ENCODE measurements around the gene KIF25. TPM values are rescaled to one million over a fixed set of nuclear protein-coding genes. Genes with fewer than 3 reads are reported as not detected.

KIF25 gene
- total RNA-seq, 5 donors from 2014 or later (not counting 1 experiment from before 2014, with no cell fraction given): not detected

- Histone ChIP-seq H3K27me3 (replicated peaks in 1 of 2; ENCODE audit: control insufficient read depth in 2 of 2, extremely low read depth in 1 of 2, insufficient read depth in 2 of 2, low read length in 1 of 2) (peaks cover 0 to 5% of the 10 kb centered on the region in 2 experiments), H3K36me3 (ENCODE audit: control insufficient read depth in 2 of 2, extremely low read depth in 1 of 2, insufficient read depth in 1 of 2, low read length in 1 of 2) (no peaks in the 10 kb centered on the region), H3K27ac (ENCODE audit: low read length) (no peak overlapping the region), H3K4me1 (ENCODE audit: control insufficient read depth in 1 of 2, extremely low read depth in 1 of 2, insufficient read depth in 2 of 2, low read length in 2 of 2) (no peaks in the 10 kb centered on the region), H3K4me3 (ENCODE audit: control insufficient read depth in 1 of 2, extremely low read depth in 1 of 2, low read length in 1 of 2) (no peak overlapping the region), H3K9me3 (no peaks in the 10 kb centered on the region)
- no peak for ATAC-seq (replicated peaks in 1 of 4)
- H3K9me3 Mint-ChIP-seq: no peaks in the 10 kb centered on the region
- 92% methylated on average over 27 of the region's 27 CpGs for WGBS (ENCODE audit: insufficient coverage)
- POLR2A ChIA-PET: no interaction called here
- H3K36me3 Mint-ChIP-seq: no peaks in the 10 kb centered on the region
- CTCF ChIA-PET: no interaction called here
- no peak overlapping the region for H3K4me3 Mint-ChIP-seq
- no peak overlapping the region for H3K27ac Mint-ChIP-seq
- H3K27me3 Mint-ChIP-seq: no peaks in the 10 kb centered on the region
- no peak for DNase-seq
- H3K4me1 Mint-ChIP-seq: no peaks in the 10 kb centered on the region
These were observed 52.9 kb downstream of the KIF25 start for GRCh38 chr6:168050225-168050880.

GRCh38 chr6:168050881-168051586 lies 53.6 kb downstream of the KIF25 start:
- ChIA-PET POLR2A (no interaction called here), CTCF (no interaction called here)
- no peak overlapping the region for H3K4me3 Mint-ChIP-seq
- no peaks in the 10 kb centered on the region for H3K36me3 Mint-ChIP-seq
- Histone ChIP-seq H3K36me3 (ENCODE audit: control insufficient read depth in 2 of 2, extremely low read depth in 1 of 2, insufficient read depth in 1 of 2, low read length in 1 of 2) (no peaks in the 10 kb centered on the region), H3K9me3 (no peaks in the 10 kb centered on the region), H3K27ac (ENCODE audit: low read length) (no peak overlapping the region), H3K4me3 (ENCODE audit: control insufficient read depth in 1 of 2, extremely low read depth in 1 of 2, low read length in 1 of 2) (no peak overlapping the region), H3K27me3 (replicated peaks in 1 of 2; ENCODE audit: control insufficient read depth in 2 of 2, extremely low read depth in 1 of 2, insufficient read depth in 2 of 2, low read length in 1 of 2) (no peaks in the 10 kb centered on the region), H3K4me1 (ENCODE audit: control insufficient read depth in 1 of 2, extremely low read depth in 1 of 2, insufficient read depth in 2 of 2, low read length in 2 of 2) (no peaks in the 10 kb centered on the region)
- no peak overlapping the region for H3K27ac Mint-ChIP-seq
- WGBS (ENCODE audit: insufficient coverage): 80% methylated on average over 23 of the region's 23 CpGs
- DNase-seq: no peak
- H3K4me1 Mint-ChIP-seq: no peaks in the 10 kb centered on the region
- no peaks in the 10 kb centered on the region for H3K27me3 Mint-ChIP-seq
- H3K9me3 Mint-ChIP-seq: no peaks in the 10 kb centered on the region
- ATAC-seq (replicated peaks in 1 of 4): no peak

DNA sequence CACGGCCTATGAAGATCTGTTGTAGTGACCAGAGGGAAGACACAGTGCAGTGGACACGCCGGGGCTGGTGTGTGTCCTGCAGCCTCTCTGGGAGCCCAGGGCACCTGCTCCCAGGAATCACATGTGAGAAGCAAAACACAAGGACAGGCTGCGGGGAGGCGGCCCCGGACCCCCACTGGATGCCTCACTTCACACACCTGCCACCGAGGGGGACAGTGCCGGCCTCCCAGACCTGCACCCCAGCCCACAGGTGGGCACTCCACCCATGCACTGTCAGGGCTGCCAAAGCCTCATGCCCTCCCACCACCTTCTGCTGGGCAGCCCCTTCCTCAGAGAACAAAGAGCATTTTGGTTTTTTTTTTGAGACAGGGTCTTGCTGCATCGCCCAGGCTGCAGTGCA lies 54.2 kb downstream of the KIF25 start:
- Mint-ChIP-seq H3K27me3 (no peaks in the 10 kb centered on the region), H3K9me3 (no peaks in the 10 kb centered on the region), H3K27ac (no peak overlapping the region), H3K36me3 (no peaks in the 10 kb centered on the region), H3K4me1 (no peaks in the 10 kb centered on the region), H3K4me3 (no peak overlapping the region)
- no peaks in the 10 kb centered on the region for H3K36me3 ChIP-seq (ENCODE audit: control insufficient read depth in 2 of 2, extremely low read depth in 1 of 2, insufficient read depth in 1 of 2, low read length in 1 of 2)
- H3K27me3 ChIP-seq (replicated peaks in 1 of 2; ENCODE audit: control insufficient read depth in 2 of 2, extremely low read depth in 1 of 2, insufficient read depth in 2 of 2, low read length in 1 of 2): no peaks in the 10 kb centered on the region
- H3K4me1 ChIP-seq (ENCODE audit: control insufficient read depth in 1 of 2, extremely low read depth in 1 of 2, insufficient read depth in 2 of 2, low read length in 2 of 2): no peaks in the 10 kb centered on the region
- H3K4me3 ChIP-seq (ENCODE audit: control insufficient read depth in 1 of 2, extremely low read depth in 1 of 2, low read length in 1 of 2): no peak overlapping the region
- no peak overlapping the region for H3K27ac ChIP-seq (ENCODE audit: low read length)
- DNase-seq (no peak), ATAC-seq (replicated peaks in 1 of 4) (no peak)
- CTCF ChIA-PET: no interaction called here
- no peaks in the 10 kb centered on the region for H3K9me3 ChIP-seq
- POLR2A ChIA-PET: no interaction called here
- 86% methylated on average over 9 of the region's 9 CpGs for WGBS (ENCODE audit: insufficient coverage)

DNA sequence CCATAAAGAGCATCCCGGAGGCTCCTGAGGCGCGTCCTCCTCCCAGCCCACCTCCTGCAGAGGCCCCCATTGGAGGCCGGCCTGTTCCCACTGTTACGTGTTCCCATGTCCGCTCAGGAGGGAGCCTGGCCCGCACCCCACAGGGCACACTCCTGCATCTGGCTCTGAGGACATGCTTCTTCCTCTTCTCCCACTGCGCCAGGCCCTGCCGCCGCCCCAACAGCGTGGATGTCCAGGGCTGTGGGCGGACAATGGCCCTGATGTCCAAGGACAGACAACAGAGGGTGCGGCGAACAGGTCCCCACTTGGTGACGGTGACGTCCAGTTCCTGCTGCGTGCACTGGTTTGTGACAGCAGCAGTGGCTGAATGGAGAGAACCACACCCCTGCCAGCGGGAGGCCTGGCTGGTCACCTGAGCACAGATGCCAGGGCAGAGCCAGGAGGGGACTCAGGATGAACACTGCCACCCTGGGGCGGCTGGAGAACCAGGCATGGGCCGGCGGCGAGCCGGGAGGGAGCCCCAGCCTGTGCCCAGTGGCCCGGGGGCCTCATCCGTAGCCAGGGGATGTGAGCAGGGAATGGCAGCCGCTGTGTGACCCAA lies 54.9 kb downstream of the KIF25 start:
- POLR2A ChIA-PET: no interaction called here
- no peak overlapping the region for H3K4me3 Mint-ChIP-seq
- ATAC-seq (replicated peaks in 1 of 4) (no peak), DNase-seq (no peak)
- 88% methylated on average over 25 of the region's 26 CpGs for WGBS (ENCODE audit: insufficient coverage)
- Histone ChIP-seq H3K4me1 (ENCODE audit: control insufficient read depth in 1 of 2, extremely low read depth in 1 of 2, insufficient read depth in 2 of 2, low read length in 2 of 2) (no peaks in the 10 kb centered on the region), H3K27me3 (replicated peaks in 1 of 2; ENCODE audit: control insufficient read depth in 2 of 2, extremely low read depth in 1 of 2, insufficient read depth in 2 of 2, low read length in 1 of 2) (no peaks in the 10 kb centered on the region), H3K27ac (ENCODE audit: low read length) (no peak overlapping the region), H3K4me3 (ENCODE audit: control insufficient read depth in 1 of 2, extremely low read depth in 1 of 2, low read length in 1 of 2) (no peak overlapping the region), H3K36me3 (ENCODE audit: control insufficient read depth in 2 of 2, extremely low read depth in 1 of 2, insufficient read depth in 1 of 2, low read length in 1 of 2) (no peaks in the 10 kb centered on the region), H3K9me3 (no peaks in the 10 kb centered on the region)
- CTCF ChIA-PET: no interaction called here
- no peak overlapping the region for H3K27ac Mint-ChIP-seq
- no peaks in the 10 kb centered on the region for H3K36me3 Mint-ChIP-seq
- no peaks in the 10 kb centered on the region for H3K4me1 Mint-ChIP-seq
- no peaks in the 10 kb centered on the region for H3K27me3 Mint-ChIP-seq
- no peaks in the 10 kb centered on the region for H3K9me3 Mint-ChIP-seq

- Histone ChIP-seq H3K4me1 (ENCODE audit: control insufficient read depth in 1 of 2, extremely low read depth in 1 of 2, insufficient read depth in 2 of 2, low read length in 2 of 2) (no peaks in the 10 kb centered on the region), H3K36me3 (ENCODE audit: control insufficient read depth in 2 of 2, extremely low read depth in 1 of 2, insufficient read depth in 1 of 2, low read length in 1 of 2) (no peaks in the 10 kb centered on the region), H3K27ac (ENCODE audit: low read length) (no peak overlapping the region), H3K27me3 (replicated peaks in 1 of 2; ENCODE audit: control insufficient read depth in 2 of 2, extremely low read depth in 1 of 2, insufficient read depth in 2 of 2, low read length in 1 of 2) (no peaks in the 10 kb centered on the region), H3K9me3 (no peaks in the 10 kb centered on the region), H3K4me3 (ENCODE audit: control insufficient read depth in 1 of 2, extremely low read depth in 1 of 2, low read length in 1 of 2) (no peak overlapping the region)
- Mint-ChIP-seq H3K27ac (no peak overlapping the region), H3K27me3 (no peaks in the 10 kb centered on the region), H3K4me1 (no peaks in the 10 kb centered on the region), H3K36me3 (no peaks in the 10 kb centered on the region), H3K9me3 (no peaks in the 10 kb centered on the region), H3K4me3 (no peak overlapping the region)
- CTCF ChIA-PET: no interaction called here
- ATAC-seq (replicated peaks in 1 of 4) (no peak), DNase-seq (no peak)
- 85% methylated on average over 34 of the region's 38 CpGs for WGBS (ENCODE audit: insufficient coverage)
- POLR2A ChIA-PET: no interaction called here
These were observed 55.9 kb downstream of the KIF25 start for GRCh38 chr6:168053086-168053956.

- Mint-ChIP-seq H3K36me3 (no peaks in the 10 kb centered on the region), H3K9me3 (no peaks in the 10 kb centered on the region), H3K27ac (no peak overlapping the region), H3K4me3 (no peak overlapping the region), H3K4me1 (no peaks in the 10 kb centered on the region), H3K27me3 (no peaks in the 10 kb centered on the region)
- H3K36me3 ChIP-seq (ENCODE audit: control insufficient read depth in 2 of 2, extremely low read depth in 1 of 2, insufficient read depth in 1 of 2, low read length in 1 of 2): no peaks in the 10 kb centered on the region
- 81% methylated on average over 11 of the region's 14 CpGs for WGBS (ENCODE audit: insufficient coverage)
- no peak for ATAC-seq (replicated peaks in 1 of 4)
- H3K4me1 ChIP-seq (ENCODE audit: control insufficient read depth in 1 of 2, extremely low read depth in 1 of 2, insufficient read depth in 2 of 2, low read length in 2 of 2): no peaks in the 10 kb centered on the region
- CTCF ChIA-PET: interaction anchor here in 1 of 2 donors (0.7 kb wide), 1 partner anchor 1016 kb away, joined by 8 read pairs; no protein-coding TSS in a partner anchor
- no peaks in the 10 kb centered on the region for H3K9me3 ChIP-seq
- no peak overlapping the region for H3K27ac ChIP-seq (ENCODE audit: low read length)
- POLR2A ChIA-PET: no interaction called here
- no peak for DNase-seq
- H3K27me3 ChIP-seq (replicated peaks in 1 of 2; ENCODE audit: control insufficient read depth in 2 of 2, extremely low read depth in 1 of 2, insufficient read depth in 2 of 2, low read length in 1 of 2): no peaks in the 10 kb centered on the region
- no peak overlapping the region for H3K4me3 ChIP-seq (ENCODE audit: control insufficient read depth in 1 of 2, extremely low read depth in 1 of 2, low read length in 1 of 2)
These were observed 56.5 kb downstream of the KIF25 start for GRCh38 chr6:168053957-168054471.

Measured in T-cell (primary cell).